K562 (cell line): ENCODE data around the gene SLAMF8. TPM values are rescaled to one million over a fixed set of nuclear protein-coding genes. Genes with fewer than 3 reads are reported as not detected.

Experiments used
- ATAC-seq: fragments of 200-7000 bp; cut with Tn5 transposase; 3 replicates; pipeline ENCODE4 v1.9.1; 2020; ENCODE audit warnings: moderate library complexity
- BruUV-seq: library from RNA; stranded (reverse); fragments of 400-500 nt; replicated peaks from 2 replicates; lab custom pipeline; 2021; lab: Mats Ljungman, UMichigan
- CTCF ChIA-PET: fragments of 300-600 bp; formaldehyde crosslinking; extraction: SDS; loops from one replicate; lab custom pipeline; 2021; ENCODE audit warnings: low intra/inter-chr PET ratio; lab: Yijun Ruan, JAX
- POLR2A ChIA-PET: fragments of 300-600, 350-650 bp; sonication (Branson Sonifier 250); formaldehyde crosslinking; extraction: SDS; loops from one replicate; lab custom pipeline; 2021; ENCODE audit warnings: antibody characterized with exemption, inconsistent platforms; lab: Yijun Ruan, JAX
- DNase-seq, 4 experiments: peaks; one replicate each; pipeline versions ENCODE4 v3.0.0 to v3.0.0-alpha.2; 2011 to 2018; ENCODE audit warnings: low spot score in 3 of 4, mixed read lengths in 3 of 4; ENCODE audit errors: extremely low read depth in 1 of 4
- FAIRE-seq: peaks from 2 replicates; lab custom pipeline; 2011; peaks lifted over from hg19 to GRCh38; lab: Jason Lieb, UNC
- H2AFZ ChIP-seq: 2 replicates; pipeline ENCODE4 v1.6.0; 2011; ENCODE audit warnings: low read depth, low read length, control low read depth, inconsistent platforms
- H3K27ac ChIP-seq: fragments of 200-600 bp; 3 replicates; pipeline ENCODE4 v1.8.0; 2011; ENCODE audit warnings: low read depth, mild to moderate bottlenecking, control low read depth, inconsistent platforms, low read length, moderate library complexity, mixed read lengths; ENCODE audit errors: extremely low read depth
- H3K27me3 ChIP-seq, 2 experiments: fragments of 300-600 bp in 1 of 2; 2 replicates in 1 of 2; 3 replicates in 1 of 2; pipeline versions ENCODE4 v1.6.0 to v1.8.0; 2011; ENCODE audit warnings: inconsistent platforms in 2 of 2, low read length in 2 of 2, mild to moderate bottlenecking in 1 of 2, mixed read lengths in 1 of 2, moderate library complexity in 1 of 2; ENCODE audit not compliant: control insufficient read depth in 2 of 2, insufficient read depth in 2 of 2
- H3K36me3 ChIP-seq: fragments of 300-600 bp; 3 replicates; pipeline ENCODE4 v1.8.0; 2011; ENCODE audit warnings: mild to moderate bottlenecking, low read length, inconsistent platforms; ENCODE audit not compliant: control insufficient read depth, insufficient read depth
- H3K4me1 ChIP-seq, 2 experiments: fragments of 200-600 bp in 1 of 2; replicated peaks in 1 of 2; 2 replicates in 1 of 2; 3 replicates in 1 of 2; pipeline versions ENCODE4 v1.5.1 to v1.8.0; 2011; ENCODE audit warnings: inconsistent platforms in 2 of 2, low read length in 2 of 2, mild to moderate bottlenecking in 1 of 2, mixed read lengths in 1 of 2, moderate library complexity in 1 of 2; ENCODE audit not compliant: control insufficient read depth in 2 of 2, insufficient read depth in 2 of 2
- H3K4me2 ChIP-seq: 2 replicates; pipeline ENCODE4 v1.6.1; 2011; ENCODE audit warnings: low read length, control low read depth, inconsistent platforms, mixed read lengths; ENCODE audit not compliant: insufficient read depth
- H3K4me3 ChIP-seq: fragments of 200-600 bp; sonication (generic), shearing (Covaris generic); 2 replicates; pipeline ENCODE4 v1.5.1; 2016; ENCODE audit warnings: control low read depth, inconsistent platforms
- H3K79me2 ChIP-seq: fragments of 200-600 bp; 3 replicates; pipeline ENCODE4 v1.8.0; 2011; ENCODE audit warnings: low read length, inconsistent platforms; ENCODE audit not compliant: control insufficient read depth, insufficient read depth
- H3K9ac ChIP-seq, 2 experiments: 2 replicates each; pipeline versions ENCODE4 v1.6.0 to v1.6.1; 2011; ENCODE audit warnings: low read depth in 2 of 2, low read length in 2 of 2, control low read depth in 1 of 2, inconsistent platforms in 1 of 2, mild to moderate bottlenecking in 1 of 2, mixed read lengths in 1 of 2; ENCODE audit not compliant: insufficient read depth in 1 of 2
- H3K9me1 ChIP-seq: one replicate; pipeline ENCODE4 v1.6.0; 2011; ENCODE audit warnings: inconsistent platforms, mild to moderate bottlenecking, low read length, moderate library complexity; ENCODE audit not compliant: control insufficient read depth, insufficient read depth
- H3K9me3 ChIP-seq: replicated peaks from 2 replicates; pipeline ENCODE4 v1.5.1; 2011; ENCODE audit warnings: low read depth, low read length, inconsistent platforms; ENCODE audit not compliant: control insufficient read depth, insufficient read depth
- H4K20me1 ChIP-seq: replicated peaks from 2 replicates; pipeline ENCODE4 v1.6.1; 2011; ENCODE audit warnings: low read length, inconsistent platforms, mixed read lengths; ENCODE audit not compliant: control insufficient read depth, insufficient read depth
- ARID2 ChIP-seq: fragments of 450-650 bp; IDR thresholded peaks from 2 replicates; pipeline ENCODE4 v1.6.1; 2017; ENCODE audit warnings: antibody characterized with exemption, mild to moderate bottlenecking
- CTCF ChIP-seq, 3 experiments: IDR thresholded peaks in 2 of 3; conservative IDR thresholded peaks in 1 of 3; 2 replicates each; pipeline ENCODE4 v1.5.1; 2011 to 2012; ENCODE audit warnings: low read length in 3 of 3, mild to moderate bottlenecking in 3 of 3, control low read depth in 2 of 3, improper control_type of control experiment in 1 of 3, inconsistent platforms in 1 of 3, low read depth in 1 of 3, mixed read lengths in 1 of 3, moderate library complexity in 1 of 3; ENCODE audit not compliant: insufficient read depth in 2 of 3
- HDGF ChIP-seq: fragments of 450-650 bp; IDR thresholded peaks from 2 replicates; pipeline ENCODE4 v1.6.1; 2016
- RAD21 ChIP-seq, 2 experiments: fragments of 250-450 bp in 1 of 2; fragments of 450-650 bp in 1 of 2; sonication (Bioruptor Pico) in 1 of 2; formaldehyde crosslinking in 1 of 2; IDR thresholded peaks in 1 of 2; conservative IDR thresholded peaks in 1 of 2; 2 replicates each; pipeline versions ENCODE4 v1.4.0 to v1.8.0; 2020 to 2022; ENCODE audit warnings: mild to moderate bottlenecking in 2 of 2, moderate library complexity in 1 of 2
- RAD51 ChIP-seq: fragments of 450-650 bp; IDR thresholded peaks from 2 replicates; pipeline ENCODE4 v1.7.1; 2016; ENCODE audit warnings: low read depth, mild to moderate bottlenecking, borderline replicate concordance
- REST ChIP-seq, 2 experiments: fragments of 450-650 bp; formaldehyde crosslinking in 1 of 2; IDR thresholded peaks; 2 replicates each; pipeline versions ENCODE4 v1.4.0 to v1.6.1; 2014 to 2020; ENCODE audit warnings: mild to moderate bottlenecking in 2 of 2, borderline replicate concordance in 1 of 2, low read depth in 1 of 2
- SAP30 ChIP-seq: fragments of 200-600 bp; sonication (generic); IDR thresholded peaks from 2 replicates; pipeline ENCODE4 v1.6.1; 2012; ENCODE audit warnings: borderline replicate concordance, low read depth, mild to moderate bottlenecking, moderate library complexity, low read length, control low read depth, inconsistent platforms; ENCODE audit not compliant: insufficient read depth, poor library complexity, severe bottlenecking
- SMC3 ChIP-seq: conservative IDR thresholded peaks from 2 replicates; pipeline ENCODE4 v1.6.1; 2011; ENCODE audit warnings: low read depth, low read length, improper control_type of control experiment; ENCODE audit not compliant: insufficient read depth
- WGBS: fragments of 100-300 bp; shearing (Covaris generic); methylation state at CpG from one replicate; pipeline ENCODE4 v1.1.6; 2016; ENCODE audit warnings: low coverage, mixed read lengths; ENCODE audit not compliant: insufficient coverage; ENCODE audit errors: missing lambda C conversion rate; 5-methylcytosine and 5-hydroxymethylcytosine counted together
- in situ Hi-C: fragments of 300-500 bp; cut with MboI; formaldehyde crosslinking; loops from 4 replicates; pipeline ENCODE4 v1.15.0; 2018; ENCODE audit warnings: inconsistent platforms, mixed read lengths
- intact Hi-C: fragments of 100-400 bp; cut with micrococcal nuclease; formaldehyde crosslinking; loops from 2 replicates; pipeline ENCODE4 v1.14.2; 2022
- polyA plus RNA-seq, 8 experiments: library from polyadenylated mRNA; depleted of rRNA in 4 of 8; stranded (reverse) in 5 of 8; unstranded in 3 of 8; fragments of >200 nt; fragmentation: Nextera tagmentation in 2 of 8; fragmentation: Illumina TruSeq in 1 of 8; extraction: Ambion mirVana in 2 of 8; extraction: Trizol in 1 of 8; gene quantifications; 2 replicates each; pipeline versions ENCODE4 v1.2.1 to v1.2.3, GENCODE V29; 2011 to 2014; ENCODE audit warnings: inconsistent platforms in 1 of 8, missing spikeins in 1 of 8
- total RNA-seq, 7 experiments: library from RNA; depleted of rRNA in 6 of 7; stranded (reverse); fragments of >200 nt in 6 of 7; fragmentation: Illumina TruSeq in 2 of 7; extraction: Trizol in 2 of 7; gene quantifications; 2 replicates each; pipeline versions ENCODE4 v1.2.1 to v1.2.3, GENCODE V29; 2011 to 2021; ENCODE audit warnings: low replicate concordance in 1 of 7

SLAMF8 gene
- total and polyA plus RNA-seq, 9 of the 15 experiments (the other 6 are each of a cell fraction or from before 2014, with no cell fraction given): not detected

- Histone ChIP-seq H3K9ac (no peak overlapping the region), H3K27ac (no peak overlapping the region), H3K9me1 (no peaks in the 10 kb centered on the region), H3K9me3 (no peaks in the 10 kb centered on the region), H3K4me1 (no peaks in the 10 kb centered on the region), H3K36me3 (no peaks in the 10 kb centered on the region), H2AFZ (no peak overlapping the region), H3K4me2 (no peak overlapping the region), H4K20me1 (no peaks in the 10 kb centered on the region; the same call in 1 of the 2 replicates), H3K27me3 (peaks cover 0 to 7% of the 10 kb centered on the region in 2 experiments; a peak in 3 of 5 replicates), H3K79me2 (no peaks in the 10 kb centered on the region), H3K4me3 (no peak overlapping the region)
- ATAC-seq (peak; percentile 72; the same call in 2 of the 3 replicates), DNase-seq (peak; percentile 40 to 49 (median 48)), FAIRE-seq (peak; percentile 81)
- ChIA-PET CTCF (interaction anchor here (0.5 to 1.8 kb wide), 4 partner anchors 10 to 630 kb away, joined by 3 to 7 read pairs (median 3); no protein-coding TSS in a partner anchor), POLR2A (interaction anchor here (0.7 kb wide), 1 partner anchor 26 kb away, joined by 5 read pairs; no protein-coding TSS in a partner anchor)
- in situ Hi-C loops: no loop called here
- 0% methylated on average over 2 of the region's 2 CpGs for WGBS
- intact Hi-C loops: loop anchor here (5.0 to 10.0 kb wide), 2 partner anchors 576 to 658 kb away; no protein-coding TSS in a partner anchor
- no TSS peak for BruUV-seq
- TF ChIP-seq REST (IDR thresholded peaks at IDR 0.05; ENCODE audit: borderline replicate concordance) (peak; percentile 55; the same call in 1 of the 2 replicates), REST (CRISPR knock-in tag; IDR thresholded peaks at IDR 0.05; ENCODE audit: low read depth) (no peak), HDGF (no peak), SMC3 (0 out of 2 replicates have a peak, but pooled peaks have one; percentile 18), CTCF (IDR thresholded peaks at IDR 0.05 in 2 of 3, conservative IDR thresholded peaks at IDR 0.05 in 1 of 3; ENCODE audit: insufficient read depth in 2 of 3, low read depth in 1 of 3, low read length in 3 of 3) (peak; percentile 45 to 75 (median 72)), RAD51 (peak; percentile 53; the same call in 1 of the 2 replicates), RAD21 (CRISPR knock-in tag; conservative IDR thresholded peaks at IDR 0.05 in 1 of 2, IDR thresholded peaks at IDR 0.05 in 1 of 2) (peak; percentile 38 to 68; a peak in 3 of 4 replicates), SAP30 (no peak), ARID2 (no peak)
Observed at GRCh38 chr1:159790237-159790917, 36.3 kb upstream of the SLAMF8 start.
